Common myeloid progenitor, CD34-positive (primary cell): ENCODE data around the gene B4GALNT4.
A peak's percentile ranks its signal among the peaks of the same experiment; 100 is the strongest.

ENCODE experiments used
- CTCF ChIA-PET: fragments of 350-600 bp; sonication (Branson Sonifier 250); formaldehyde crosslinking; loops from one replicate; lab custom pipeline; 2021; ENCODE audit warnings: antibody characterized with exemption; lab: Charles Lee
- POLR2A ChIA-PET: fragments of 350-600 bp; sonication (Branson Sonifier 250); formaldehyde crosslinking; loops from one replicate; lab custom pipeline; 2021; ENCODE audit warnings: antibody characterized with exemption; lab: Charles Lee
- DNase-seq, 3 donors: peaks; one replicate each; pipeline versions ENCODE4 v3.0.0 to v3.0.0-alpha.2; 2013
- H3K27ac ChIP-seq, 2 experiments: 1 replicate in 1 of 2; 2 replicates in 1 of 2; pipeline ENCODE4 v1.7.0; 2013; ENCODE audit warnings: inconsistent platforms in 2 of 2, low read length in 2 of 2, mild to moderate bottlenecking in 2 of 2, low read depth in 1 of 2, moderate library complexity in 1 of 2; ENCODE audit not compliant: severe bottlenecking in 2 of 2, insufficient read depth in 1 of 2, poor library complexity in 1 of 2
- H3K27me3 ChIP-seq, 5 experiments: replicated peaks in 2 of 5; 1 replicate in 3 of 5; 2 replicates in 2 of 5; pipeline versions ENCODE4 v1.6.1 to v1.7.0; 2013; ENCODE audit warnings: low read length in 4 of 5, mild to moderate bottlenecking in 2 of 5, moderate library complexity in 2 of 5, inconsistent platforms in 1 of 5; ENCODE audit not compliant: insufficient read depth in 5 of 5, control insufficient read depth in 4 of 5
- H3K36me3 ChIP-seq, 4 experiments: 1 replicate in 2 of 4; 2 replicates in 2 of 4; pipeline versions ENCODE4 v1.6.1 to v1.7.0; 2013; ENCODE audit warnings: low read length in 3 of 4, control low read depth in 1 of 4, mild to moderate bottlenecking in 1 of 4; ENCODE audit not compliant: control insufficient read depth in 4 of 4, insufficient read depth in 4 of 4
- H3K4me1 ChIP-seq, 4 experiments: 1 replicate in 3 of 4; 2 replicates in 1 of 4; pipeline versions ENCODE4 v1.6.1 to v1.7.1; 2013; ENCODE audit warnings: low read length in 3 of 4, mild to moderate bottlenecking in 3 of 4, control low read depth in 1 of 4, inconsistent platforms in 1 of 4, moderate library complexity in 1 of 4; ENCODE audit not compliant: control insufficient read depth in 4 of 4, insufficient read depth in 4 of 4; ENCODE audit errors: control extremely low read depth in 1 of 4
- H3K4me3 ChIP-seq, 7 experiments: 1 replicate in 4 of 7; 2 replicates in 3 of 7; pipeline versions ENCODE4 v1.5.1 to v1.7.0; 2013; ENCODE audit warnings: mild to moderate bottlenecking in 7 of 7, low read length in 6 of 7, moderate library complexity in 6 of 7, inconsistent platforms in 2 of 7, low read depth in 2 of 7, control low read depth in 1 of 7; ENCODE audit not compliant: insufficient read depth in 4 of 7, control insufficient read depth in 1 of 7; ENCODE audit errors: extremely low read depth in 1 of 7
- H3K9me3 ChIP-seq, 5 experiments: 1 replicate in 4 of 5; 2 replicates in 1 of 5; pipeline versions ENCODE4 v1.6.1 to v1.7.1; 2013; ENCODE audit warnings: low read length in 4 of 5, mild to moderate bottlenecking in 2 of 5, inconsistent platforms in 1 of 5, low read depth in 1 of 5, moderate library complexity in 1 of 5; ENCODE audit not compliant: control insufficient read depth in 4 of 5, insufficient read depth in 2 of 5; ENCODE audit errors: control extremely low read depth in 1 of 5
- WGBS: methylation state at CpG from one replicate; pipeline ENCODE4 v1.1.5; 2013; ENCODE audit not compliant: insufficient coverage; 5-methylcytosine and 5-hydroxymethylcytosine counted together

The B4GALNT4 gene

DNA sequence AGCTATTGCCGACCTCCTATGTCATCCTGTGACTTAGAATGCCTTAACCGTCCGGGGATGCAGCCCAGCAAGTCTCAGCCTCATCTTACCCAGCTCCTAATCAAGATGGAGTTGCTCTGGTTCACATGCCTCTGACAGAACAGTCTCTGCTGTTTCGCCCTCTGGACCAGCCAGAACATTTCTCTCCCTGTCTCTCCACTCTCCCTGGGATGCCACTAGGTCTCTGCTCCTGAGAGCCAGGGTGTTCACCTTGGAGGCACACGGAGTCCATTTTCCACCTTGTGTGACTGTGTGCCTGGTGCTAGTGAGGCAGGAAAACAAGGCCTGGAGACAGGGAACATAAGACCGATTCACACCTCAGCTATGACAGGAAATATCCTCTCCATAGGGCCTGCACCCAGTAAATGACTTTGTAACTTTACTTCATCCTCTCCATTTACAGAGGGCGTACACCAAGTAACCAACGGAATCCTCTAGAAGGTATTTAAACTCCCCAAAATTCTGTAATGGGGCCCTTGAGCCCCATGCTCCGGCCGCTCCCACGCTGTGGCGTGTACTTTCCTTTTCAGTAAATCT lies 16.8 kb upstream of the B4GALNT4 start:
- ChIA-PET POLR2A (no interaction called here), CTCF (interaction anchor here (0.9 to 4.3 kb wide), 2 partner anchors 46 to 52 kb away, joined by 3 to 30 read pairs; partner anchors contain the start of gene IFITM2)
- Histone ChIP-seq H3K27me3 (no peaks in the 10 kb centered on the region), H3K27ac (no peak overlapping the region), H3K4me3 (no peak overlapping the region), H3K4me1 (peaks cover 4 to 61% (median 33%) of the 10 kb centered on the region in 4 experiments), H3K9me3 (no peaks in the 10 kb centered on the region), H3K36me3 (no peaks in the 10 kb centered on the region)
- 62% methylated on average over 12 of the region's 12 CpGs for WGBS
- DNase-seq, result no peak

DNA sequence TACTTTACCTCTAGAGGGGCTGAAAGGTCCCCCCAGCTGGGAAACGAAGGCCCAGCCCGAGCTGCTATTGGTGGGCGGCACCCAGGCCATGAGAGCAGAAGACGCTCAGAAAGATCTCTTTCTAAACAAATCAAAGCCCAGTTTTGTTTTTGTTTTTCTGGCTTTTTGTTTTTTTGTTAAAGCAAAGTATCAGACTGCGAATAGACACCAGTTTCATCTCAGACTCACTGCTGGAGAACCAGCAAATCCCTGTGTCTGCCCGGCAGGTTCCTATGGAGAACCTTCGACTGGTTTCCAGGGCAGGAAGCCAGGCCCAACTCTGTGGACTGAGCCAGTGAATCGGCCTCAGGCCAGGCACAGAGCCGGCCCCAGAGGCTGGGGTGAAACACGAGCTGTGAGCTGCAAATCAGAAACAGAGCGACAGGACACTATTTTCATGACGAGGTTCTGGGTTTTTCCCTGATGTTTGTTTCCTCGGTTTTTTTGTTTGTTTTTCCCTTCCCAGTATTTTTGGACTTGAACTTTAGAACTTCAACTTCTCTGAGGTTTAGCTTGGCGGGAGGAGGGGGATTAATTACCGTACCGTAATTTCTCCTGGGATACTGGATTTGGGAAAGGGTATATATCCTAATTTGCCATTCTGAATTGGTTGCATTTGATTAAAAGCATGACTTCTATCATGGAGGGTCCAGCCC lies 16.0 kb upstream of the B4GALNT4 start:
- ChIA-PET POLR2A (no interaction called here), CTCF (interaction anchor here (0.9 to 4.3 kb wide), 2 partner anchors 47 to 53 kb away, joined by 3 to 30 read pairs; partner anchors contain the start of gene IFITM2)
- Histone ChIP-seq H3K4me1 (peaks cover 4 to 59% (median 33%) of the 10 kb centered on the region in 4 experiments), H3K36me3 (no peaks in the 10 kb centered on the region), H3K9me3 (no peaks in the 10 kb centered on the region), H3K4me3 (no peak overlapping the region), H3K27ac (no peak overlapping the region), H3K27me3 (no peaks in the 10 kb centered on the region)
- 53% methylated on average over 13 of the region's 16 CpGs for WGBS
- no peak for DNase-seq

DNA sequence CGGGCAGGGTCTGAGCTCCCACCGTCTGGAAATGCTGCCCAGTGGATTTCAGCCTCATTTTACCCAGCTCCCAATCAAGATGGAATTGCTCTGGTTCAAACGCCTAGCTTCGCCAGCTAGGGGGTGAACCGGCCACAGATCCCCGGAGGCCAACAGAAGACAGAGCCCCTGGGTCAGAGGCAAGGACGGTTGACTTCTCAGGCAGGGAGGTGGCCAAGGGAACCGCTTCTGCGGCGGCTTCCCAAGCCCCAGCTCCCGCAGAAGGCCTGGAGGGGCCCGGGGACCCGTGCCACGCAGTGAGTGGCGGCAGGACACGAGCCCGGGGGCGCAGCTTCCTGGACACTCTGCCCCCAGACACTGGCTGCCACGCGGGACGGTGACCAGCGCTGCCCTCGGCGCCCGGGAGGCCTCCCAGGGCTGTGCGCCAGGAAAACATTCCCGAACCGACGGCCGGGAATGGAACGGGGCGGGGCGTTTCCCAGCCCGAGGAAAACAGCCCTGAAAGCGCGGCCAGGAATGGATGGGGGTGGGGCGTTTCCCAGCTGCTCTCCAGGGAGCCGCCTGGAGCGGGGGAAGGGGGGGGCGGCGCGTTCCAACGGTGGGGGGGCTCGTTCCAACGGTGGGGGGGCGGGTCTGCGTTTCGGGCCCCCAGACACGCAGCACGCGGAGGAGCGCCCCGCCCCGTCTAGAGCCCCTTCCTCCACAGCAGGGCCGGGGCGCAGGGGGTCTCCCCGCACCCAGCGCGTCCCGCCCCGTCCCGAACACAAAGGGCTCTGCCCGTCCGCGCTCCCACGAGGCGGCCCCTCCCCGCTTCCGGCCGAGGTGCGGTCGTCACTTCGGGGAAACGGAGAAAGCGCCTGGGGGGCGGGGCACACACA lies 13.5 kb upstream of the B4GALNT4 start:
- Histone ChIP-seq H3K27ac (peak overlapping the region; percentile 33 to 86), H3K4me3 (peak overlapping the region in 3 of 7 experiments; percentile 43 to 49 (median 43)), H3K4me1 (peaks cover 4 to 42% (median 24%) of the 10 kb centered on the region in 4 experiments), H3K36me3 (no peaks in the 10 kb centered on the region), H3K9me3 (peaks cover 0 to 8% (median 3%) of the 10 kb centered on the region in 5 experiments), H3K27me3 (no peaks in the 10 kb centered on the region)
- peak; percentile 87 to 92 (median 92) for DNase-seq
- CTCF ChIA-PET, result interaction anchor here (0.8 to 4.3 kb wide), 13 partner anchors 8 to 113 kb away, joined by 3 to 30 read pairs (median 5); partner anchors contain the start of gene IFITM2
- WGBS, result 12% methylated on average over 40 of the region's 76 CpGs
- POLR2A ChIA-PET, result interaction anchor here (0.6 to 1.9 kb wide), 7 partner anchors 15 to 51 kb away, joined by 3 to 7 read pairs (median 4); partner anchors contain the start of gene IFITM2

DNA sequence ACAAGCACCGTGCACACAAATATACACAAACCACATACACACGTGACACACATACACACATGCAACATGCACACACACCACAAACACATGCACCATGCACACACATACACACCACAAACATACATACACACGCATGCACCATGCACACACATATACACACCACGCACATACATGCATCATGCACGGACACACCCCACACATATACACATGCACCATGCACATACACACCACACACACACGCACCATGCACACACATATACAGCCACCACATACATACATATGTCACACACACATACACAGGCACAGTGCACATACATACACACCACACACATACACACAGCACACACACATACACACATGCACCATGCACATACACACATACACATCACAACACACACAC lies 12.7 kb upstream of the B4GALNT4 start:
- WGBS, result 80% methylated on average over 5 of the region's 6 CpGs
- H3K4me1 ChIP-seq, result peaks cover 4 to 34% (median 19%) of the 10 kb centered on the region in 4 experiments
- H3K27ac ChIP-seq, result no peak overlapping the region
- no peak for DNase-seq
- CTCF ChIA-PET, result interaction anchor here (1.3 to 4.3 kb wide), 5 partner anchors 15 to 56 kb away, joined by 4 to 30 read pairs (median 5); partner anchors contain the start of gene IFITM2
- H3K27me3 ChIP-seq, result no peaks in the 10 kb centered on the region
- H3K9me3 ChIP-seq, result peaks cover 0 to 14% (median 6%) of the 10 kb centered on the region in 5 experiments
- POLR2A ChIA-PET, result interaction anchor here (0.6 to 1.9 kb wide), 3 partner anchors 30 to 44 kb away, joined by 3 to 7 read pairs (median 4); no protein-coding TSS in a partner anchor
- H3K36me3 ChIP-seq, result no peaks in the 10 kb centered on the region
- no peak overlapping the region for H3K4me3 ChIP-seq

DNA sequence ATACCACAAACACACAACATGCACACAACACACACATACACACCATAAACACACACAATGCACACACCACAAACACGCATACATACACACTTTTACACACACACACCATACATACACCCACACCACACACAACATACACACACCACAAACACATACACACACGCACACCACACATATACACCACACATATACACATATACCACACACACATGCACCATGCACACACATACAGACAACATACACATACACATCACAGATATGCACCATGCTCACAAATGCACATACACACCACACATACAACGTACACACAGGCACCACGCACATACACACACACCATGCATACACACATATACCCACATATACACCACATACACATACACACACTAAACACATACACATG lies 11.7 kb upstream of the B4GALNT4 start:
- no peak for DNase-seq
- no peak overlapping the region for H3K27ac ChIP-seq
- no peaks in the 10 kb centered on the region for H3K36me3 ChIP-seq
- peaks cover 4 to 28% (median 17%) of the 10 kb centered on the region in 4 experiments for H3K4me1 ChIP-seq
- WGBS, result 100% methylated on average over 4 of the region's 4 CpGs
- POLR2A ChIA-PET, result no interaction called here
- H3K9me3 ChIP-seq, result peaks cover 0 to 15% (median 6%) of the 10 kb centered on the region in 5 experiments
- CTCF ChIA-PET, result interaction anchor here (1.2 to 4.1 kb wide), 2 partner anchors 101 to 107 kb away, joined by 3 to 17 read pairs; no protein-coding TSS in a partner anchor
- no peaks in the 10 kb centered on the region for H3K27me3 ChIP-seq
- H3K4me3 ChIP-seq, result no peak overlapping the region

DNA sequence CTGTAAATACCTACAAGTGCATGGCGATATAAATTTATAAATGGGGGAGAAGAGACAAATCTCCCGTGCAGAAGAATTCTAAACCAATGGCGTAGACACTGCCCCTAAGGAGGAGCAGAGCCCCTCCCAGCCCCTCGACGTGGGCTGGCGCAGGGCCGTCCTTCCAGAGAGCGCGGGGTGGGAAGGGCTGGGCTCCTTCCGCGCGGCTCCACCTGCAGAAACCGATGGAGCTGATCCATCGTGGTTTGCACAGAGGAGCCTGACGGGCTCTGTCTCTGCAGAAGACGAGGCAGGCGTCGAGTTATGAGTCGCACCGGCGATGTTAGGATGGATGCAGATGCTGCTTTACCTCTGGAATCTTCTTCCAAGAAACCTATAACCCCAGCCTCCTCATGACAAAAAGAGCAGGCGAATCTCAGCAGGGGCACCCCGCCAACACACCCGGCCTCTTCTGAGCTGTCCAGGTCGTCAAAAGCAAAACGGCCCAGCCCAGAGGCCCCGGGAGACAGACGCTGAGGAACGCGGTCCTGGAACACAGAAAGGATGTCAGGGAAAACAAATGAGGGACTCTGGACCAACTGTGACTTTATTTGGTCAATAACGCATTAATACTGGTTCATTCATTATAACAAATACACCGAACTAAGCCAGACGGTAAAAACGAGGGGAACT lies 11.0 kb upstream of the B4GALNT4 start:
- CTCF ChIA-PET, result interaction anchor here (1.2 to 4.1 kb wide), 2 partner anchors 101 to 108 kb away, joined by 3 to 17 read pairs; no protein-coding TSS in a partner anchor

More for the DNA sequence above, 11.0 kb upstream of the B4GALNT4 start:
- Histone ChIP-seq H3K36me3 (no peaks in the 10 kb centered on the region), H3K27ac (no peak overlapping the region), H3K4me3 (no peak overlapping the region), H3K9me3 (peaks cover 0 to 15% (median 6%) of the 10 kb centered on the region in 5 experiments), H3K4me1 (peaks cover 4 to 21% (median 14%) of the 10 kb centered on the region in 4 experiments), H3K27me3 (no peaks in the 10 kb centered on the region)
- no peak for DNase-seq
- POLR2A ChIA-PET, result no interaction called here
- WGBS, result 80% methylated on average over 28 of the region's 34 CpGs
